ENCODE results near the gene ALDH1A1.

ALDH1A1 gene

DNA sequence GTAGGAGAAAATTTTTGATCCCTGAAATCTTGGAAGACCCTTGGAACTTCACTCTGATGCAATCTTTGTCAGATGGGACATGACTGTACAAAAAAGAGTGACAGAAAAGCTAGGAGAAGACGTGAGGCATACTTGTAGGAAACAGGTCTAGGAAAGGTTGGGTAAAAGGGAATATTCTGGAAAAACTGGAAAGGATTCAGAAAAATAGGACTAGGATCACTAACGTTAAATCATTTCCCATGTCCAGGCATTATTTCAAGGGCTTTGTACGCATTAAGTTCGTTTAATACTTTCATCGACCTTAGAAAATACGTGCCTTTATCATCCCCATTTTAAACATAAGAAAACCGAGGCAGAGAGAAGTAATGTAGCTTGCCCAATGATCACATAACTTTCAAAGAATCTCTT is 2.9 kb downstream of the ALDH1A1 start:
- TF ChIP-seq, protein P1, sequence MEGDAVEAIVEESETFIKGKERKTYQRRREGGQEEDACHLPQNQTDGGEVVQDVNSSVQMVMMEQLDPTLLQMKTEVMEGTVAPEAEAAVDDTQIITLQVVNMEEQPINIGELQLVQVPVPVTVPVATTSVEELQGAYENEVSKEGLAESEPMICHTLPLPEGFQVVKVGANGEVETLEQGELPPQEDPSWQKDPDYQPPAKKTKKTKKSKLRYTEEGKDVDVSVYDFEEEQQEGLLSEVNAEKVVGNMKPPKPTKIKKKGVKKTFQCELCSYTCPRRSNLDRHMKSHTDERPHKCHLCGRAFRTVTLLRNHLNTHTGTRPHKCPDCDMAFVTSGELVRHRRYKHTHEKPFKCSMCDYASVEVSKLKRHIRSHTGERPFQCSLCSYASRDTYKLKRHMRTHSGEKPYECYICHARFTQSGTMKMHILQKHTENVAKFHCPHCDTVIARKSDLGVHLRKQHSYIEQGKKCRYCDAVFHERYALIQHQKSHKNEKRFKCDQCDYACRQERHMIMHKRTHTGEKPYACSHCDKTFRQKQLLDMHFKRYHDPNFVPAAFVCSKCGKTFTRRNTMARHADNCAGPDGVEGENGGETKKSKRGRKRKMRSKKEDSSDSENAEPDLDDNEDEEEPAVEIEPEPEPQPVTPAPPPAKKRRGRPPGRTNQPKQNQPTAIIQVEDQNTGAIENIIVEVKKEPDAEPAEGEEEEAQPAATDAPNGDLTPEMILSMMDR (IDR thresholded peaks at IDR 0.05): no peak
- Mint-ChIP-seq H3K27ac (no peak overlapping the region), H3K27me3 (ENCODE audit: low read depth, poor library complexity) (peaks cover 3% of the 10 kb centered on the region), H3K9me3 (no peaks in the 10 kb centered on the region), H3K36me3 (ENCODE audit: low read depth) (no peaks in the 10 kb centered on the region), H3K4me1 (no peaks in the 10 kb centered on the region), H3K4me3 (no peak overlapping the region)
- no peak for DNase-seq

DNA sequence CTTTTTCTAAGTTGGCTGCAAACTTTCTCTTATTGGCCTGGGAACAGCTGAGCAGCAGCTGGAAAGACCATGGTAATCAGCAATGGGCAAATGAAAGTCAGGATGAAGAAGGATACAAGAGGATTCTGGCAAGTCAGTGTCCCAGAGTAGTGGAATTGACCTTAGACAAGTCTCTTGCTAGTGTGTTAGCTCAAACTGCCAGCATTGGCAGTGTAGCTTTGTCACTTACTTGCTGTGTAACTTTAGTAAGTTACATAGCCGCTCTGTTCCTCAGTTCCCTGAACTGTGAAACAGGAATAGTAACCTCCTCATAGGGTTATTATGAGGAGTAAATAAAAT is 3.6 kb downstream of the ALDH1A1 start:
- Mint-ChIP-seq H3K4me3 (no peak overlapping the region), H3K9me3 (no peaks in the 10 kb centered on the region), H3K4me1 (no peaks in the 10 kb centered on the region), H3K27me3 (ENCODE audit: low read depth, poor library complexity) (peaks cover 3% of the 10 kb centered on the region), H3K36me3 (ENCODE audit: low read depth) (no peaks in the 10 kb centered on the region), H3K27ac (no peak overlapping the region)
- TF ChIP-seq, protein P1 (IDR thresholded peaks at IDR 0.05): no peak
- DNase-seq: no peak

DNA sequence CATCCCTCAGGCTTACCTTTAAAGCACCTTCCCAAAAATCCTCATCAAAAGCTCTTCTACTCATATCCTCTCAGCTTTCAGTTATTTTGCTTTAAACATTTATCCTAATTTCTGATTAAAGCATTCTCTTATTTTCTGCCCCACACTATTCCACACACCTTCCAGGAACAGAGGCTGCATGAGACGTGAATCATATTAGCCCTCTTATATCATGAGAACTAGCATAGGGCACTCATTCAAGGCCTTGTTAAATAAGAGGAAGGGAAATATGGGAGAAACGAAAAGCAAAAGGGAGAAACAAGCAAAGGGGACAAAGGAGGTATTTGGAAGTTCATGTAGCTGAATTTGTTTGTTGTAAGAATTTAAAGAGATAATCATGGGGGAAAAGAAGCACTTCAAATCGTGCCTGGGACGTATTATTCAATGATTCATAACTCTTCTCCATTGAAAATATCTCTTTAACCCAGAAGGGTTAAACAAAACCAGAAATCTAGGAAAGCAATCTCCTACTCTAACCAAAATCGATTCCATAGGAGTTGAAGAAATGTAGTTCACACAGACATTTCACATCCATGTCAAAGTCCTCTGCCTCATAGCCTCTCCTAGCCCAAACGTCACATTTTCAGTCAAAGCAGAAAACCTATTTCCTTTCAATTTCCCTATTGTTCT is 4.1 kb downstream of the ALDH1A1 start:
- TF ChIP-seq, protein P1 (IDR thresholded peaks at IDR 0.05): no peak
- no peak overlapping the region for H3K4me3 Mint-ChIP-seq
- no peaks in the 10 kb centered on the region for H3K9me3 Mint-ChIP-seq
- peaks cover 6% of the 10 kb centered on the region for H3K27me3 Mint-ChIP-seq (ENCODE audit: low read depth, poor library complexity)
- H3K4me1 Mint-ChIP-seq: no peaks in the 10 kb centered on the region
- no peak for DNase-seq
- no peak overlapping the region for H3K27ac Mint-ChIP-seq
- no peaks in the 10 kb centered on the region for H3K36me3 Mint-ChIP-seq (ENCODE audit: low read depth)

DNA sequence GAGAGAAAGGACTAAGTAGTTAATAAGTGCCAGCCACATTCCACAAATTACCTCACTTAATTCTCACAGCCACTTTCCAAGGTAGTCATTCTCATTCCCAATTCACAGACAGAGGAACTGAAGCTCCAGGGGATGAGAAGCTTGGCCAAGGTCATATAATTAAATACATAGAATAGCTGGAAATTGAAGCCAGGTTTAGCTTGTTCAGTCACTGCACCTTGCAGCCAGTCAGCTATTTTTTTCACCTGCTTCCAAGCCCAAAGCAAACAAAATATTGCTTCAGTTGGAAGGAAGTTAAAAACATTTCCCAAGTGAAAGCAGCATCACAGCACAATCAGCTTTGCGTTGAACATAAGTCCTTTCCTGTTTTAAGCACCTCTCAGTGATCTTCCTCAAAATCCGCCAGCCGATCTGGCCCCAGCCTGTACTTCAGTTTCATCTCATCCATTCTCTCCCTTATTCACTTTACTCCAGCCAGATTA is 4.8 kb downstream of the ALDH1A1 start:
- Mint-ChIP-seq H3K27ac (no peak overlapping the region), H3K27me3 (ENCODE audit: low read depth, poor library complexity) (peaks cover 8% of the 10 kb centered on the region), H3K4me3 (no peak overlapping the region), H3K36me3 (ENCODE audit: low read depth) (no peaks in the 10 kb centered on the region), H3K4me1 (no peaks in the 10 kb centered on the region), H3K9me3 (no peaks in the 10 kb centered on the region)
- no peak for DNase-seq
- TF ChIP-seq, protein P1 (IDR thresholded peaks at IDR 0.05): no peak

DNA sequence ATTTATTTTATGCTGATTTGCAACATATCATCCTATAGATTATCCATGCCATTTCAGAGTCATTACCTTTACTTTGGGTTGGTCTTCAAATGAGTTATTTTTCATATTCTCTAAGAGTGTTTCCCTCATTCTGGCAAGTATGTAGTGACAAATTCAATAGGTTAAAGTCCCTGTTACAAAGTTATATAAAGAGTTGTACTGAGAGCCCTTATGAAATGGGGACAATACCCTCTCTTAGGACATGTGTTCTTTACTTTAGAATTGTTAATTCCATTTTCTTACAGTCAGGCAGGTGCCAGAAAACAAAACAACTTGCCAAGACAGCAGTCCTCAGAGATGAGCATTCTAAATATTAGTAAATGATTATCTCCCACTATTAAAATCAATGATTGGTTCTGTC is 6.0 kb downstream of the ALDH1A1 start:
- H3K9me3 Mint-ChIP-seq: no peaks in the 10 kb centered on the region
- no peak for DNase-seq
- H3K36me3 Mint-ChIP-seq (ENCODE audit: low read depth): no peaks in the 10 kb centered on the region
- TF ChIP-seq, protein P1 (IDR thresholded peaks at IDR 0.05): no peak
- H3K27ac Mint-ChIP-seq: no peak overlapping the region
- H3K4me1 Mint-ChIP-seq: no peaks in the 10 kb centered on the region
- peaks cover 8% of the 10 kb centered on the region for H3K27me3 Mint-ChIP-seq (ENCODE audit: low read depth, poor library complexity)
- H3K4me3 Mint-ChIP-seq: no peak overlapping the region

DNA sequence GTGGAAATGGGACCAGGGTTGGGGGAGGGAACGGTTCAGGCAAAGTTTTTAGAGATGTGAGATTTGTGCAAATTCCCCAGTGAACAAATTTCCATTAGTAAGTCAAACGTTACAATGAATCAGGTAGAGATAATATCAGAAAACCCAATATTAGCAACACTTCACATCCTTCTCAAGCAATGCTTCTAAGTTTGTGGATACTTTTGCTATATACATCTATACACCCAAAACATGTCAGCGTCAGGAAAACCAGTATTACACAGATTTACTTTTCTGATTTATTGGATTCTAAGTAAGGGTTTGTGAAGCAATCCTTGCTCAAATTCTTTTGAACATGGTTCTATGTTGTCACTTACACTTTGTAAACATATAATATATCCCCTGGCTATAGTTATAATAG is 6.5 kb downstream of the ALDH1A1 start:
- peaks cover 8% of the 10 kb centered on the region for H3K27me3 Mint-ChIP-seq (ENCODE audit: low read depth, poor library complexity)
- no peaks in the 10 kb centered on the region for H3K4me1 Mint-ChIP-seq
- no peak overlapping the region for H3K4me3 Mint-ChIP-seq
- H3K9me3 Mint-ChIP-seq: no peaks in the 10 kb centered on the region
- H3K36me3 Mint-ChIP-seq (ENCODE audit: low read depth): no peaks in the 10 kb centered on the region
- H3K27ac Mint-ChIP-seq: no peak overlapping the region
- TF ChIP-seq, protein P1 (IDR thresholded peaks at IDR 0.05): no peak
- DNase-seq: no peak
